ENCODE results near the gene RIPOR3. TPM values are rescaled to one million over a fixed set of nuclear protein-coding genes. Genes with fewer than 3 reads are reported as not detected.
"Not testable (repeated sequence)": the region's sequence is repeated elsewhere in the genome, so short reads cannot be mapped to it uniquely, and the experiment has no call there.

Gene RIPOR3
- polyA plus RNA-seq, 1 donor from 2014 or later = not detected

GRCh38 chr20:50645253-50646068 is 45.9 kb downstream of the RIPOR3 start:
- H3K9me3 ChIP-seq (ENCODE audit: low read length) = no peaks in the 10 kb centered on the region
- no peaks in the 10 kb centered on the region for H3K27me3 ChIP-seq (ENCODE audit: insufficient read depth, low read depth, low read length)
- H3K4me2 ChIP-seq (ENCODE audit: low read length) = no peak overlapping the region
- H3K36me3 ChIP-seq (ENCODE audit: insufficient read depth, low read length) = no peaks in the 10 kb centered on the region
- no peaks in the 10 kb centered on the region for H3K79me2 ChIP-seq (replicated peaks; ENCODE audit: insufficient read depth, low read length)
- no peak overlapping the region for H3K4me3 ChIP-seq (ENCODE audit: low read length)
- no peaks in the 10 kb centered on the region for H3F3A ChIP-seq (ENCODE audit: insufficient read depth, low read length, poor library complexity, severe bottlenecking)
- no peak overlapping the region for H2AFZ ChIP-seq (ENCODE audit: low read depth, low read length)
- no peak for TF ChIP-seq EZH2 (IDR thresholded peaks at IDR 0.05; ENCODE audit: borderline replicate concordance, insufficient read depth, low read length, poor library complexity, severe bottlenecking)
- no peak for TF ChIP-seq RAD21 (conservative IDR thresholded peaks at IDR 0.05)
- TF ChIP-seq POLR2AphosphoS5 (IDR thresholded peaks at IDR 0.05) = no peak
- no peak for TF ChIP-seq SMC3 (conservative IDR thresholded peaks at IDR 0.05; ENCODE audit: poor library complexity)
- TF ChIP-seq MXI1 (conservative IDR thresholded peaks at IDR 0.05; ENCODE audit: poor library complexity, severe bottlenecking) = no peak
- TF ChIP-seq CTCF (IDR thresholded peaks at IDR 0.05; ENCODE audit: poor library complexity, severe bottlenecking) = no peak
- TF ChIP-seq, protein P1, sequence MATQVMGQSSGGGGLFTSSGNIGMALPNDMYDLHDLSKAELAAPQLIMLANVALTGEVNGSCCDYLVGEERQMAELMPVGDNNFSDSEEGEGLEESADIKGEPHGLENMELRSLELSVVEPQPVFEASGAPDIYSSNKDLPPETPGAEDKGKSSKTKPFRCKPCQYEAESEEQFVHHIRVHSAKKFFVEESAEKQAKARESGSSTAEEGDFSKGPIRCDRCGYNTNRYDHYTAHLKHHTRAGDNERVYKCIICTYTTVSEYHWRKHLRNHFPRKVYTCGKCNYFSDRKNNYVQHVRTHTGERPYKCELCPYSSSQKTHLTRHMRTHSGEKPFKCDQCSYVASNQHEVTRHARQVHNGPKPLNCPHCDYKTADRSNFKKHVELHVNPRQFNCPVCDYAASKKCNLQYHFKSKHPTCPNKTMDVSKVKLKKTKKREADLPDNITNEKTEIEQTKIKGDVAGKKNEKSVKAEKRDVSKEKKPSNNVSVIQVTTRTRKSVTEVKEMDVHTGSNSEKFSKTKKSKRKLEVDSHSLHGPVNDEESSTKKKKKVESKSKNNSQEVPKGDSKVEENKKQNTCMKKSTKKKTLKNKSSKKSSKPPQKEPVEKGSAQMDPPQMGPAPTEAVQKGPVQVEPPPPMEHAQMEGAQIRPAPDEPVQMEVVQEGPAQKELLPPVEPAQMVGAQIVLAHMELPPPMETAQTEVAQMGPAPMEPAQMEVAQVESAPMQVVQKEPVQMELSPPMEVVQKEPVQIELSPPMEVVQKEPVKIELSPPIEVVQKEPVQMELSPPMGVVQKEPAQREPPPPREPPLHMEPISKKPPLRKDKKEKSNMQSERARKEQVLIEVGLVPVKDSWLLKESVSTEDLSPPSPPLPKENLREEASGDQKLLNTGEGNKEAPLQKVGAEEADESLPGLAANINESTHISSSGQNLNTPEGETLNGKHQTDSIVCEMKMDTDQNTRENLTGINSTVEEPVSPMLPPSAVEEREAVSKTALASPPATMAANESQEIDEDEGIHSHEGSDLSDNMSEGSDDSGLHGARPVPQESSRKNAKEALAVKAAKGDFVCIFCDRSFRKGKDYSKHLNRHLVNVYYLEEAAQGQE (IDR thresholded peaks at IDR 0.05; ENCODE audit: borderline replicate concordance) = no peak
- no peak for TF ChIP-seq EP300 (conservative IDR thresholded peaks at IDR 0.05; ENCODE audit: poor library complexity, severe bottlenecking)
- TF ChIP-seq TAF1 (IDR thresholded peaks at IDR 0.05; ENCODE audit: low read depth) = no peak
- no peak overlapping the region for H3K9ac ChIP-seq (ENCODE audit: low read length)
- H3K27ac ChIP-seq (ENCODE audit: low read length) = no peak overlapping the region
- H3K9me2 ChIP-seq (ENCODE audit: insufficient read depth, low read length) = no peaks in the 10 kb centered on the region
- no peaks in the 10 kb centered on the region for H4K20me1 ChIP-seq (ENCODE audit: insufficient read depth)

- Histone ChIP-seq H4K20me1 (ENCODE audit: insufficient read depth) (no peaks in the 10 kb centered on the region), H2AFZ (ENCODE audit: low read depth, low read length) (no peak overlapping the region), H3K36me3 (ENCODE audit: insufficient read depth, low read length) (no peaks in the 10 kb centered on the region), H3K9me2 (ENCODE audit: insufficient read depth, low read length) (no peaks in the 10 kb centered on the region), H3K9me3 (ENCODE audit: low read length) (no peaks in the 10 kb centered on the region), H3K27ac (ENCODE audit: low read length) (no peak overlapping the region), H3K79me2 (replicated peaks; ENCODE audit: insufficient read depth, low read length) (no peaks in the 10 kb centered on the region), H3K9ac (ENCODE audit: low read length) (no peak overlapping the region), H3F3A (ENCODE audit: insufficient read depth, low read length, poor library complexity, severe bottlenecking) (no peaks in the 10 kb centered on the region), H3K4me3 (ENCODE audit: low read length) (no peak overlapping the region), H3K4me2 (ENCODE audit: low read length) (no peak overlapping the region), H3K27me3 (ENCODE audit: insufficient read depth, low read depth, low read length) (no peaks in the 10 kb centered on the region)
- TF ChIP-seq, protein P1 (IDR thresholded peaks at IDR 0.05; ENCODE audit: borderline replicate concordance) = no peak
Observed at GRCh38 chr20:50642288-50642803, 49.0 kb downstream of the RIPOR3 start.

GRCh38 chr20:50641625-50642287 is 49.6 kb downstream of the RIPOR3 start:
- H2AFZ ChIP-seq (ENCODE audit: low read depth, low read length); H3K27me3 ChIP-seq (ENCODE audit: insufficient read depth, low read depth, low read length); H3K4me3 ChIP-seq (ENCODE audit: low read length); H3K79me2 ChIP-seq (replicated peaks; ENCODE audit: insufficient read depth, low read length); H3K9me2 ChIP-seq (ENCODE audit: insufficient read depth, low read length); H3K9ac ChIP-seq (ENCODE audit: low read length); H3K9me3 ChIP-seq (ENCODE audit: low read length); H4K20me1 ChIP-seq (ENCODE audit: insufficient read depth); H3K27ac ChIP-seq (ENCODE audit: low read length); H3K36me3 ChIP-seq (ENCODE audit: insufficient read depth, low read length); H3F3A ChIP-seq (ENCODE audit: insufficient read depth, low read length, poor library complexity, severe bottlenecking); H3K4me2 ChIP-seq (ENCODE audit: low read length): not testable (repeated sequence)
